ENCODE data around the gene DNAH7. TPM values are rescaled to one million over a fixed set of nuclear protein-coding genes. Genes with fewer than 3 reads are reported as not detected.
A peak's percentile ranks its signal among the peaks of the same experiment; 100 is the strongest.

DNAH7 gene
- total and polyA plus RNA-seq, 2 of the 13 experiments (the other 11 are each of a cell fraction or from before 2014, with no cell fraction given) = 0.09 TPM; not detected in 1

DNA sequence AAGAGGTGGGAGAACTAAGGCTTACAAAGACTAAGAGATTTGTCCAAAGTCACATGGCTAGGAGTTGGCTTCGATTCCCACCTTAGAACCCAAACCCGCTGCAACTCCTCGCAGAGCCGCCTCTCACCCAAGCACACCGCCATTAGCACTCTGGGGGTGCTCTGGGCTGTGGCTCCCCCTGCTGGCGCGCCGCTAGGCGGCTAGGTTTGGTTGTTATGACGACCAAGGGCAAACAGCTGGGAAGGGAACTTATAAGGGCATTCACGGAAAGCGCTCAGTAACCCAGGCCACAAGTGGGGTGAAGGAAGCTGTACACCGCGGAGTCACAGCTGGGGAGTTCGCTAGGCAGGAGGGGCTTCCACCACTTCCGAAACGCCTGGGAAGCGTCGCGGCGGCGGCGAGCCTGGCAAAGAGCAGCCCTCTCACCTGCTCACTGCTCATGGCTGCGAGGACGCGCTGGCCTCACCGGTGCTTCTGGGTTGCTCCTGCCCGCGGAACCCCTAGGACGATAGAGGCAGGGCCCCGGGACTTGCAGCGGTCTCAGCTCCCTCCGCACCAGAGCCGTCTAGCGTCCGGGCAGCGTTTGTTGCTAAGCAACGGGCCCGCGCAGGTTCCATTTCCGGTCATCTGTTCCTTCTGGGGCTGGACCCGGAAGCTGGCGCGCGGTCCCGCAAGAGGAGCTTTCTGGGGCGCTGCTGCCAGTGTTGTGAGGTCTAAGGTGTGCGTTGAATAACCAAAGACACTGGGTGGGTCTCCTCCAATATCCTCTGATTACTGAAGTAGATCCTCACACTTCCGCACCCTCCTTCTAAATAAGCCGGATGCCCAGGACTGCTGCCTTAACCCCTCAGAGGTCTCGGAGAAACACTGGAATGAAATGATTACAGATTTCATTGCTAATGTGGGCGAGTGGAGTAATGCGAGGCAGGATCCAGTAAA, at the start of gene DNAH7 (continued):
- TF ChIP-seq ZBTB43 (CRISPR knock-in tag; conservative IDR thresholded peaks at IDR 0.05) = no peak; the same call in 1 of the 2 replicates
- peak; percentile 83; the same call in 1 of the 2 replicates for TF ChIP-seq ZNF350 (CRISPR knock-in tag; IDR thresholded peaks at IDR 0.05; ENCODE audit: borderline replicate concordance, low read depth)
- peak; percentile 37 for TF ChIP-seq ETV6 (CRISPR knock-in tag; conservative IDR thresholded peaks at IDR 0.05)
- TF ChIP-seq, protein P1, sequence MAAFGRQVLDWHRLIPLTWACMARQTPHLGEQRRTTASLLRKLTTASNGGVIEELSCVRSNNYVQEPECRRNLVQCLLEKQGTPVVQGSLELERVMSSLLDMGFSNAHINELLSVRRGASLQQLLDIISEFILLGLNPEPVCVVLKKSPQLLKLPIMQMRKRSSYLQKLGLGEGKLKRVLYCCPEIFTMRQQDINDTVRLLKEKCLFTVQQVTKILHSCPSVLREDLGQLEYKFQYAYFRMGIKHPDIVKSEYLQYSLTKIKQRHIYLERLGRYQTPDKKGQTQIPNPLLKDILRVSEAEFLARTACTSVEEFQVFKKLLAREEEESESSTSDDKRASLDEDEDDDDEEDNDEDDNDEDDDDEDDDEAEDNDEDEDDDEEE (CRISPR knock-in tag; IDR thresholded peaks at IDR 0.05) = peak; percentile 79; the same call in 1 of the 2 replicates
- TF ChIP-seq MYNN (CRISPR knock-in tag; IDR thresholded peaks at IDR 0.05; ENCODE audit: low read depth) = 0 out of 2 replicates have a peak, but pooled peaks have one; percentile 56
- TF ChIP-seq ZNF12 (CRISPR knock-in tag; IDR thresholded peaks at IDR 0.05) = peak; percentile 7; the same call in 1 of the 2 replicates
- peak; percentile 68 for TF ChIP-seq ZNF883 (CRISPR knock-in tag; IDR thresholded peaks at IDR 0.05; ENCODE audit: not compliant biosample characterization)
- TF ChIP-seq ELF3 (CRISPR knock-in tag; IDR thresholded peaks at IDR 0.05) = peak; percentile 30; the same call in 1 of the 2 replicates
- TF ChIP-seq SP5 (CRISPR knock-in tag; IDR thresholded peaks at IDR 0.05; ENCODE audit: borderline replicate concordance, low read depth) = no peak
- peak; percentile 67 for TF ChIP-seq DNMT1 (CRISPR knock-in tag; IDR thresholded peaks at IDR 0.05)
- TF ChIP-seq, protein P2, sequence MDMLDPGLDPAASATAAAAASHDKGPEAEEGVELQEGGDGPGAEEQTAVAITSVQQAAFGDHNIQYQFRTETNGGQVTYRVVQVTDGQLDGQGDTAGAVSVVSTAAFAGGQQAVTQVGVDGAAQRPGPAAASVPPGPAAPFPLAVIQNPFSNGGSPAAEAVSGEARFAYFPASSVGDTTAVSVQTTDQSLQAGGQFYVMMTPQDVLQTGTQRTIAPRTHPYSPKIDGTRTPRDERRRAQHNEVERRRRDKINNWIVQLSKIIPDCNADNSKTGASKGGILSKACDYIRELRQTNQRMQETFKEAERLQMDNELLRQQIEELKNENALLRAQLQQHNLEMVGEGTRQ (IDR thresholded peaks at IDR 0.05; ENCODE audit: low read depth, low read length) = no peak
- TF ChIP-seq, protein P2 (CRISPR knock-in tag; IDR thresholded peaks at IDR 0.05; ENCODE audit: borderline replicate concordance) = peak; percentile 79

Data from HepG2 (cell line).